Cardiac muscle cell (in vitro differentiated cells and primary cell): ENCODE results near the gene FCRL5. TPM values are rescaled to one million over a fixed set of nuclear protein-coding genes. Genes with fewer than 3 reads are reported as not detected.

Experiments used
- DNase-seq, 2 donors: peaks; one replicate each; pipeline versions ENCODE4 v3.0.0 to v3.0.0-alpha.2; 2010 to 2017; ENCODE audit warnings: low read depth in 1 of 2, low spot score in 1 of 2
- H3K27ac ChIP-seq: fragments of 200-600 bp; sonication (generic); 2 replicates; pipeline ENCODE4 v1.5.1; 2016
- H3K27me3 ChIP-seq: fragments of 200-600 bp; sonication (generic); 2 replicates; pipeline ENCODE4 v1.6.0; 2016; ENCODE audit warnings: control low read depth
- H3K36me3 ChIP-seq: fragments of 200-600 bp; sonication (generic); 2 replicates; pipeline ENCODE4 v1.5.1; 2016; ENCODE audit warnings: control low read depth
- H3K4me1 ChIP-seq: fragments of 200-600 bp; sonication (generic); 2 replicates; pipeline ENCODE4 v1.8.1; 2017; ENCODE audit warnings: low read depth, mild to moderate bottlenecking, mixed run types
- H3K4me3 ChIP-seq: fragments of 200-600 bp; sonication (generic); 2 replicates; pipeline ENCODE4 v1.5.1; 2016; ENCODE audit warnings: mild to moderate bottlenecking
- H3K9me3 ChIP-seq: fragments of 200-600 bp; sonication (generic); 2 replicates; pipeline ENCODE4 v1.5.1; 2017; ENCODE audit warnings: low read depth, mild to moderate bottlenecking, control low read depth
- CTCF ChIP-seq: IDR thresholded peaks from 2 replicates; pipeline ENCODE4 v1.5.1; 2012; ENCODE audit warnings: low read depth, mild to moderate bottlenecking, low read length
- polyA plus RNA-seq: library from polyadenylated mRNA; unstranded; fragments of >200 nt; fragmentation: Nextera tagmentation; extraction: Ambion mirVana; gene quantifications from 2 replicates; pipeline ENCODE4 v1.2.1, GENCODE V29; 2016
- total RNA-seq: library from RNA; depleted of rRNA; stranded (reverse); fragments of >200 nt; gene quantifications from 2 replicates; pipeline ENCODE4 v1.2.3, GENCODE V29; 2016

The FCRL5 gene
- total and polyA plus RNA-seq, 2 experiments from 2014 or later = not detected

GRCh38 chr1:157482717-157483116, 69.6 kb downstream of the FCRL5 start:
- no peaks in the 10 kb centered on the region for H3K9me3 ChIP-seq
- no peaks in the 10 kb centered on the region for H3K36me3 ChIP-seq
- H3K27ac ChIP-seq = no peak overlapping the region
- TF ChIP-seq CTCF = no peak
- no peaks in the 10 kb centered on the region for H3K4me1 ChIP-seq
- DNase-seq = no peak
- no peaks in the 10 kb centered on the region for H3K27me3 ChIP-seq
- no peak overlapping the region for H3K4me3 ChIP-seq

- no peaks in the 10 kb centered on the region for H3K36me3 ChIP-seq
- H3K9me3 ChIP-seq = no peaks in the 10 kb centered on the region
- no peaks in the 10 kb centered on the region for H3K4me1 ChIP-seq
- TF ChIP-seq CTCF = no peak
- H3K4me3 ChIP-seq = no peak overlapping the region
- no peaks in the 10 kb centered on the region for H3K27me3 ChIP-seq
- H3K27ac ChIP-seq = no peak overlapping the region
- no peak for DNase-seq
Measured at GRCh38 chr1:157482174-157482573, 70.1 kb downstream of the FCRL5 start.

- no peaks in the 10 kb centered on the region for H3K36me3 ChIP-seq
- H3K4me1 ChIP-seq = no peaks in the 10 kb centered on the region
- no peak for DNase-seq
- no peak for TF ChIP-seq CTCF
- H3K9me3 ChIP-seq = no peaks in the 10 kb centered on the region
- H3K4me3 ChIP-seq = no peak overlapping the region
- no peaks in the 10 kb centered on the region for H3K27me3 ChIP-seq
- no peak overlapping the region for H3K27ac ChIP-seq
Measured at GRCh38 chr1:157478030-157478429, 74.3 kb downstream of the FCRL5 start.

- H3K4me1 ChIP-seq = no peaks in the 10 kb centered on the region
- H3K27ac ChIP-seq = no peak overlapping the region
- no peak for DNase-seq
- no peaks in the 10 kb centered on the region for H3K27me3 ChIP-seq
- TF ChIP-seq CTCF = no peak
- no peaks in the 10 kb centered on the region for H3K9me3 ChIP-seq
- no peak overlapping the region for H3K4me3 ChIP-seq
- H3K36me3 ChIP-seq = no peaks in the 10 kb centered on the region
Measured at GRCh38 chr1:157477419-157477818, 74.9 kb downstream of the FCRL5 start.

GRCh38 chr1:157472959-157473358, 79.4 kb downstream of the FCRL5 start:
- no peak overlapping the region for H3K27ac ChIP-seq
- H3K4me3 ChIP-seq = no peak overlapping the region
- no peak for DNase-seq
- H3K4me1 ChIP-seq = no peaks in the 10 kb centered on the region
- TF ChIP-seq CTCF = no peak
- no peaks in the 10 kb centered on the region for H3K36me3 ChIP-seq
- no peaks in the 10 kb centered on the region for H3K9me3 ChIP-seq
- no peaks in the 10 kb centered on the region for H3K27me3 ChIP-seq
